Measurements from ENCODE around the gene ACER2.

Gene ACER2

DNA sequence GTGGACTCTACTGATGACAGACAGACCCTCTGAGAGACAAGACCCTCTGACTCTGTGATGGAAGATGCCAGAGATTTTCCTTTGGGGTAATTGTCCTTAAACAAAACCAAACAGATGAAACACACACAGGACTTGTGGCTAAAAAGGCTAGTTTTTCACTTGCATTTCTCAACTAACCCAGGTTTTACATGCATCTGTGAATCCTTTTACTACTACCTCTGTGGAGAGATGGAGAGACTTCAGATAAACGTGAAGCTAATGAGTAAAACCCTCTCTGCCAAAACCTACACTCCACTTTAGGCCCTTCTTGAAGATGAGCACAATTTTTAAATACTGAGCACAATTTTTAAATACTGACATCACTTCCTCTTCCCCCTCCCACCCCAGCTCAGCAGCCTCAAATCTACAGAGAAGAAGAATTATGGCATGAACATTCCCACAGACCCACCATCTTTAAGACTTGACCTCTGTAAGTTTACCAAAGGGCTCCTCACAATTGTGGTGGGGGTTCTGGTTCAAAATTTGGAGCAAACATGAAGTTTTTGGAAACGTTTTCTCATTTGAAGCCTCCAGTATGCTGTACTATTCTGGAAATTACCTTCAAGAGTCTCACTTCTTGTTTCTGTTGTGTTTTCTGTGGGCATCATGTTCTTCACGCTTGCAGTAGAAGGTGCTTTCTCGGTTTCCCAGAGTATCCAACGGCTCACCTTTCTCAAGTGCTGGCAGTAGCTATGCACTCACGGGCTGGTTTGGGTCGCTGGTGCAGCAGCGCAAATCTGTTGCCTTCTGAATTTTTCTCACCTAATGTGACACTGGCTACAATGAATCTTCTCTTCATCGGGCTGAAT lies 42.7 kb downstream of the ACER2 start:
- no peak for DNase-seq

DNA sequence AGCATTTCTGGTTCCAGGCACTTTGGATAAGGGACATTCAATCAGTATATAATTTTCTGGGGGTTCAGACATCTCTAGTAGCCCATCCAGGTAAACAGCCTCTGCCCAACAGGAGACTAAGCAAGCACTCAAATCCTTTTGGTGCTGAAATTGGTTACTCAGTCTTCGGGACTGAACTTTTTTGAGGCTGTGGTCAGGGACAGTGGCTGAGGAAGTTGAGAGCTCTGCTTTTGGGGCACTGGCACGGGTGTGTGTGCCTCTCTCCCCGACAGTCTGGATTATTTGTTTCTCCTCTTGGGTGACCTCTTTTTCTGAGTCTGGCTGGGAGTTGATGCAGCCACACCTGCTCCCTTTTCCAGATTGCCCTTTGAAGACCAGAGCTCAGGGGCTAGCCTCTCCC lies 47.6 kb downstream of the ACER2 start:
- no peak for DNase-seq

DNA sequence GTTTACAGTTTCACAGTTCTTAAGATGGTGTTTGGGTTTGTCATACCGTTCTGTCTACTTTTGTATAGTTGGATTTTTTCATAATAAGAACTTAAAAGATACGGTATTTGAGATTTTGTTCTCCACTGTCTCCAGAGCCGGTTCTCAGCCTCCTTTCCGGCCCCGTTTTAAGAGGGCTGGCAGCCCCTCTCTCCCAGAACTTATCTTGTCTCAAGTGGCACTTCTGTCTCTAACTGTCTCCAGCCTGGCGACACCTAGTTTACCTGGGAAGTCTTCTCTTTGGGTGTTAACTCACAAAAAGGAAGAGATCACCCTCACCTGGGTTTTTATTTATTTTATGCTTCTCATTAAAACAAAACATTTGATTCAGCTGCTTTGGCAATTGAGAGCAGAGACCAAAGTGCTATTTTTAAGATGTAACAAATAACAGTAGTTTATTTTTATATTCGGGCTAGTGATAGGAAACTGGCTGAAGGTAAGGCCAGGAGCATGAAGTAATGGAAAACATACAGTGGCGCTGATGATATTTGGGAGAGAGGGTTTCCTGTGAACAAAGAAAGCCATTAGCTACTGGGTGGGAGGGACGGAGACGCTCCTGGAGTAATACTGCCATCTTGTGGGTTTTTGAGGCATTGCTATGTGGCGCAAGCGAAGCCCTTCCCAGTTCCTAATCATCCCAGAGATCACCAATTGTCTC lies 48.3 kb downstream of the ACER2 start:
- peak in 48 of 56 donors; percentile 8 to 79 (median 48) for DNase-seq

DNA sequence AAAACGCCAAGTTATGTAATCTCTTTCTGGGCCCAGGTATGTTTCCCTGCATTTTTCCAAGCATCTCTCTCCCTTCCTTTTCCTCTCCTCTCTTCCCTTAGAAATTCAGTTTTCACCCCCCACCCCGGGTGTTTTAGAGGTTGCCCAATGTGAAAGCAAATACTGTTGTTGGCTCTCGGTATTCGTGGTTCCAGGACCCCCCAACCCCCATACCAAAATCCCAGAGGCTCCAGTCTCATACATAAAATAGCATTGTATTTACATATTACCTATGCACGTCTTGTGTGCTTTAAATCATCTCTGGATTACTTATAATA lies 48.8 kb downstream of the ACER2 start:
- DNase-seq = no peak

- DNase-seq = no peak
Measured at GRCh38 chr9:19460243-19460642, 51.4 kb downstream of the ACER2 start.

GRCh38 chr9:19461135-19461534 lies 52.3 kb downstream of the ACER2 start:
- no peak for DNase-seq

GRCh38 chr9:19464061-19464763 lies 55.4 kb downstream of the ACER2 start:
- no peak for DNase-seq

DNA sequence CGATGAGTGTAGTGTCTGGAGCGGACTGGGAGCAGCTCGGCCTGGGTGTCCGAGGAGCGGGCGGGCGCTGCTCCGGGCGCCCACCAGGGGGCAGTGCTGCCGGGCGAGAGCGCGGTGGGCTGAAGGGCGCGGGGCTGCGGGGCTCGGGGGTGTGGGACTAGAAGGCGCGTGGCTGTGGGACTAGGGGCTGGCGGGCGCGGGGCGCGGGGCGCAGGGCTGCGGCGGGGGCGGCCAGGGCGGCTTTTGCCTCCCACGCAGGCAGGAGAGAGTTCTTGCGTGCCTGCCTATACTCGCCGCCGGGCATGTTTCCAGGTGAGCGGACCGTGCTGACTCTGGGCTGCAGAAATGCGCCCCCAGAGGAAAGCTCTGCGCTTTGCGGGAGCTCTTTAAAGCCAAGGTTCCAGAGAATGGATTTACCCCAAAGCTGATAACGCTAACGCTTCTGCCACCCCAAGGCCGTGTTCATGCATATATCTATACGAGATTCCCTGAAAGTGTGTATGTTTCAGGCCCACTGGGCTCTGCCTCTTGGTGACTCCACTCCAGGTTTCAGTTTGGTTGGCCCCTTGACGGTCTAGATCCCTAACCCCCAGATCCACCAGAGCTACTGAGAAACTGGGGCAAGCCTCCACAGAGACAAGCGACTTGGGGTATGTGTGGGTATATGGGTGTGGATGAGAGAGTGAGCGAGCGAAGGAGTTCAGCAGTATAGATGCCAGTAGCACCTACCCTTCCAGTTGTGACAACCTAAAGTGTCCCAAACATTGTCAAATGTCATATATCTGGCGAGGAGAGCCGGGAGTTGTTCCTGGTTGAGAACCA lies 56.2 kb downstream of the ACER2 start:
- peak in 51 of 56 donors; percentile 14 to 87 (median 70) for DNase-seq

GRCh38 chr9:19465586-19466279 lies 56.9 kb downstream of the ACER2 start:
- no peak for DNase-seq

DNA sequence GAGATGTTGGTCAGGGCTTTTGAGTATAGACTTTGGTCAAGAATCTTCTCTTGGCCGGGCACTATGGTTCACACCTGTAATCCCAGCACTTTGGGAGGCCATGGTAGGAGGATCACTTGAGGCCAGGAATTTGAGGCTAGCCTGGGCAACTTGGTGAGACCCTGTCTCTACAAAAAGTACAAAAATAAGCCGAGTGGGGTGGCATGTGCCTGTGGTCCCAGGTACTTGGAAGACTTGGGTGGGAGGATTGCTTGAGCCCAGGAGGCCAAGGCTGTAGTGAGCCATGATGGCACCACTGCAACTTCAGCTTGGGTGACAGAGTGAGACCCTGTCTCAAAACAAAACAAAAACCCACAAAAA lies 57.5 kb downstream of the ACER2 start:
- no peak for DNase-seq

- no peak for DNase-seq
Measured at GRCh38 chr9:19469271-19469670, 60.5 kb downstream of the ACER2 start.

DNA sequence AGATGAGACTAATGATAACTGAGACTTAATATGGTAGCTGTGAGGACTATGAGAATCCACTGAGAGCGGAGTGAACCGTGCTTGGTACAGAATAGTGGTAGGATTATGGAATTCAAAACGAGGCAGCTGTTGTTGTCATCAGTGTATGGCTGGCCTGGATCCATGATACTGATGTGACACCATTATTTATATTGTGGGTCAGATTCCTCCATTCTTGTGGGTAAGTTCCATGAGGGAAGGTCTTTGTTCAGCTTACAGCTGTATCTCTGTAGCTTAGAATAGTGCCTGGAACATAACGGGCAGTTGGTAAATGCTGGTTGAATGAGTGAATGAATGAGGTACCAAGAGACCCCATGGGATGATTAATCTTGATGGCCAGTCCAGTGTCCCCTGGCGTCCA lies 61.8 kb downstream of the ACER2 start:
- DNase-seq = peak in 10 of 56 donors; percentile 28 to 54 (median 38)

DNA sequence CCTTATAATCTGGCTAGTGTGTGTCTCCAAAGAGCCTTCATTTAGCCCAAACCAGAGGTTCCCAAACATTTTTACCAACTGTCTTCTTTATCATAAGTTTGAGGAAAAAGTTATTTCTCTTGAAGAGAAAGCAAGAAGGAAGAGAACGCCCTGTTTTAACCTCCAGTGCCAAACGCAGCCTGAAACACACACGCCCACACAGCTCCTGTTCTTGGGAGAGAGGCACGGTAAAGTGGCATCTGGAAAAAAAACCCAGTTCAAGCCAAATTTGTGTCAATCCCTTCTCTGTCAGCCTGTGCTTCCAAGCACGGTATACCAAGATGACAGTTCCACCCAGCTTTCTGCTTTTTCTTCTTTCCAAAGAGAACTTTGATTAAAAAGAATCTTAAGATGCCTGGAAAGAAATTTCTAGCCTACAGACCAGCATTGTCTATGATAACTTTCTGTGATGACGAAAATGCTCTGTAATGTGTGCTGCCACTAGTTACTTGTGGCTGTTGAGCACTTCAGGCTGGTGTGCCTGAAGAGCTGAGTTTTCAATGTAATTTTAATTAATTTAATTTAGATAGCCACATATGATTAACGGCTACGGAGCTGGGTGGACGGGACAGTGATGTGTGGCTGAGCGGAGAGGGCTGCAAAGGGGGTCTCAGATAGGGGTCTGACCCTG lies 62.3 kb downstream of the ACER2 start:
- peak in 25 of 56 donors; percentile 6 to 74 (median 51) for DNase-seq

DNA sequence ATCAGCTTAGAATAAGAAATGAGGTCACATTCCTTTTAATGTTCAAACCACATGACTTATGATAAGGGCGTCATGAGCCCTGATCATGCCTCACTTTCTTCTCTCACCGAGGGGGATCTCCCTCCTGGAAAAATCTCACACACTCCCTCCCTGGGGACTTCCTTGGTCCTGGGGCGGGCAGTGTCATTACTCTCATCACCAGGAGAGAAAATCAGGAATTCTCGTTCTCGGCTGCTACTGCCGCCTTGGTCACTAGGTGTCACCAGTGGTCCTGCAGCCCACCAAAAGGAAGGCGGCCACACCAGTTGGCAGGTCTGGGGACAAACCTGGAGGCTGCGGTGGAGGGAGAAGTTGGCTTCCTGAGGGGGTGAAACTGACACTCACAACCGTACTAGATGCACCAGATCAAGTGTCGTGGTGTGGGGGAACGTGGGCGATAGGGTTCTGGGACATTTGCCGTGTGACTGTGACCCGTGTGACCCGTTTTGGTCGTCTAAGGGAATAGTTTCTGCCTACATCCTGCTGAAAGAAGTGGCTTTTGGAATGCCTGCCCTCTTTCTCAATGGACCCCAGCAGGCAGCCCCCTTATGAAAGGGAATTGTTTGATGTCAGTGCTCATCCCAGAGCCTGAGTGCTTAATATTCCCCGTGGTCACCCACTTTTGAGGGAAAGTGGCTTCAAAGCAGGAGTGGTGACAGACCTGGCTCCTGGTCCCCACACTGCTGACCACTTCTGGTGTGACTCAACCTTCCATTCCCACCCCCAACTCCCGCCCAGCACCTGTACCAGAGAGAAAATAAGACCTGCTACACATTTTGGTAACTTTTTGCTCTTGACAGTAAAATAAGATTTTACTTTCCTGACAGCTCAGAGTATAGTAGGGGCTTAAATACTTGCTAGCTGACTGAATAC lies 63.2 kb downstream of the ACER2 start:
- DNase-seq = peak in 53 of 56 donors; percentile 4 to 82 (median 66)

DNA sequence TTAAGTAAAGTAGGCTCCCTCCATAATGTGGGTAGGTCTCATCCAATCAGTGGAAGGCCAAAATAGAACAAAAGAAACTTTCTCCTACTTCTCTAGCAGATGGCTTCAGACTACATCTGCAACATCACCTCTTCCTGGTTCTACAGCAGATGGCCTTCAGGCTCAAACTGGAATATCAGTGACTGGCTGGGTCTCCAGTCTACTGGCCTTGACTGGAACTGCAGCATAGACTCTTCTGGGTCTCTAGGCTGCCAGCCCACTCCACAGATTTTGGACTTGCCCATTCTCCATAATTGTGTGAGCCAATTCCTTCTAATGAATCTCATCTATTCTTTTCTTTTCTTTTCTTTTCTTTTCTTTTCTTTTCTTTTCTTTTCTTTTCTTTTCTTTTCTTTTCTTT lies 64.8 kb downstream of the ACER2 start:
- DNase-seq = no peak

- DNase-seq = no peak
Measured at GRCh38 chr9:19479874-19480273, 71.1 kb downstream of the ACER2 start.

GRCh38 chr9:19480345-19480744 lies 71.5 kb downstream of the ACER2 start:
- DNase-seq = no peak

DNA sequence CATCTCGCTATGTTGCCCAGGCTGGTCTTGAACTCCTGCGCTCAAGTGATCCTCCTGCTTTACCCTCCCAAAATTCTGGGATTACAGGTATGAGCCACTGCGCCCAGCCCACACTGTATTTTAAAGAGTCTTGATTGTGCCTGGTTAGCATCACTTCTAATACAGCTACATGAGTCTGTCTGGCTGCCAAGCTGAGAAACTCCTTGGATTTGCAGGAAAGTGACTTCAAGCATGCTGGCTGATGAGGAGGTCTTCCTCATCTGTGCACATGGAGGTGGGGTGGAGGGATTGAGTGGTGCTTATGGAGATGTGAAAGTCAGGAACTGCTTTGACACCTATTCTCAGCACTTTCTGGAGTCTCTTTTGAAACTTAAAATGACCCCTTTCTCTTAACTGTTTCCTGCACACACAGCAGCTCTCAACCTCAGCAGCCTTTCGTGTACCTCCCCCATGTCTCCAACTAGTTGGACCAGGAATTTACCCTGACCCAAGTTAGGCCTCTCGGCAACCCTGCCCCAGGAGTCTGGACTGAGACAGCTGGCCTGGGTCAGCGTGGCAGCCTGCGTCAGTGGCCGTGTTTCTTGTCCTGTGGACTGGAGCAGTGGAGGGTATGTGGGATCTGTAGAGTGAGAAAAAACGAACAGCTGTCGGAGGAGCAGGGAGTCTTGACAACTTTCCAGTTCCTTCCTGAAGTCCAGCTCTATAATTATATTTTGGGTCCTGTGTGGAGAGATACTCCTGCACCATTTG lies 72.5 kb downstream of the ACER2 start:
- peak in 8 of 56 donors; percentile 14 to 52 (median 22) for DNase-seq

Measured in nucleus accumbens (tissue), 56 donors.